CMK (cell line): ENCODE measurements around the gene LRCH1.

Experiments used
- DNase-seq: peaks from one replicate; pipeline ENCODE4 v3.0.0-alpha.2; 2010; ENCODE audit warnings: low read depth

LRCH1 gene

DNA sequence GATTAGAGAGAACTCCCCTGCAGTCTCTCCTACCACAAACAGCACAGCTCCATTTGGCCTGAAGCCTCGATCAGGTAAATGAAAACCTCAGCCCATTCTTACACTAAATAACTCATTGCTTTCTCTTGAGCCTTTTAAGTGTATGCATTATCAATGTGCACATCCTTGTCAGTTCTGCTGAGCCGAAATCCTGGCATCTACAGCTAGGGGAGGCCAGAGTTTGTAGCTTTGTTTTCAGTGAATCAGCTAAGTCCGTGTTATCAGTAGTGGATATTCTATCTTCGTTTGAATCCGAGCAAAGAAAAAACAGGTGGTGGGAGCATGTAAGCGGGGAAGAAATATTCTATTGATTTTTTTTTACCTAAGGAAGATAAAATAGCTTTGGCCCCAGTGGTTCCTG, 159.6 kb downstream of the LRCH1 start:
- DNase-seq = no peak

DNA sequence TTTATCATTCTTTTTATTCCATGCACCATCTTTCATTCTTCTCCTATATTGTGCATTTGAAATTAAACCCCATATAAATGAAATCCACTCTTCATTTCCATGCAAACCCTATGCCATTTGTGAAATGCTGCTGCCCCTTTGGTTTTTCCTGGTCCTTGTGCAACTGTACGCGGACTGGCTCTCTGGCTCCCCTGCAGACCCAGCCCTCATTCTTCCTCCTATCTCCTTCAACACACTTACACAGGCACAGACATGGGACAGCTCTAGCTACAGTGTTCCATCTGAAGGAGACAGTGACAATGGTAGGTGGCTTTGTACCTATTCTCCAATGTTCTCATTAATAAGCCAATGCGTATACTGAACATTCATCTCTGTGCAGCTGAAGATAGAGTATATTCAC, 162.4 kb downstream of the LRCH1 start:
- DNase-seq = no peak

DNA sequence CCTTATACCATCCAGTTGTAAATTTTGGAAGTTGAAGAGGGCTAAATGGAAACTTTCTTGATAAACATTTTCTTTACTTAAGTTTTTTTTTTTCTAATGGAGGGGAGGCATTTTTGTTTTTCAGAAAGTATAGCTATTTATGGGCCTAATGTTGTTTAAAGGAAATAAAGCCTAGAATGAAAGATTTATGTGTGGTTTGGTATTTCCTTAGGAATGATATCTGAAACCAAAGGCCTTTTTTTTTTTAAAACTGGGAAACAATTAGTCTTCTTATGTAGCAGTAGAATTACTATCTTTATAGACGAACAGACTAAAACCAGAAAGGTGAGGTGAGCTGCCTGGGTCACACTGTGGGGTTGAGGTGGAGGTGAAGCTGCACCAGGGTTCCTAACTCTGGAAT, 163.9 kb downstream of the LRCH1 start:
- DNase-seq = no peak

DNA sequence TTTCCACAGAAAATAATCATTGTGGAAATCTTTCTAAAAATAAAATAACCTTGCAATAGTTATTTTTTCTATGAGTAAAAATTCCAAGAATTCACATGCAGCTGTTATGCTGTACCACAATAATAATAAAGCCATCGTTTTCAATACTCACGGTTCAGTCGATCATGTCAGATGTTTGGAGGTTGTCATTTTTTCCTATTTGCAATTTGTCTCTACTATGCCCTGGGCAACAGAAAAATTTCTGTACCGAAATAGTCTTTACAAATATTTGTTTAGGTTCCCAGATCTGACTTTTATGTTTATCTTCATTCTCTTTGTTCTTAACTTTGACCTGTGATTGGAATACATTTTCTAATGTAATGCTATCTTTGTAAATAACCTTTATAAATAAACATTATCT, 164.3 kb downstream of the LRCH1 start:
- no peak for DNase-seq

DNA sequence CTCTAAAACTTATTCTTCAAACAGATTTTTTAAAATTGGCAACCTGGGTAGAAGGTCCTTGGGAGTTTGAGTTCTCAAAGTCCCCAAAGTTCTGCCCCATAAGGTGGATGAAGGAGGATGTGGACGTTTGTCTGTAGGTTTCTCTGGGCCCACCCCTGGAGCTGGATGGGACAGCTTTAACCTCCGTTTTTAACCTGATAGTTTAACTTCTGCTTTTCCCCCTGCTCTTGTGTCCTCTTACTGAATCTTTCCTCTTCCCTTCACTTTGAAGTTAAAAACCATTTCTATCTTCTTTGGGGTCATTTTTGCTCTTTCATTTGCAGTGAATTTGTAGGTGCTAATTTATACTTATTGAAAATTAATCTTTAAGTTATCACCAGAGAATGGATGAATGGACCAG, 164.9 kb downstream of the LRCH1 start:
- no peak for DNase-seq

DNA sequence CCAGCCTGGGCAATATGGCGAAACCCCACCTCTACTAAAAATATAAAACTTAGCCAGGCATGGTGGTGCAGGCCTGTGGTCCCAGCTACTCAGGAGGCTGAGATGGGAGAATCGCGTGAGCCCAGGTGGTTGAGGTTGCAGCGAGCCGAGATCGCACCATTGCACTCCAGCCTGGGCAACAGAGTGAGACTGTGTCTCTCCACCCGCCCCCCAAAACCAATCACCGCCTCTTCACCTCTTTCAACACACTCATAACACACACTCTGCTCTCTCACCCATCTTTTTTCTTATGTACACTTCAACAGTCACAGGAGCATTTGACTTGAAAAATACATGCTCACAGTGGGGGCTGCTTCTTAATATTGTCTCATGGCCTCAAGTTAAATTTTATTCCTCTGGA, 167.2 kb downstream of the LRCH1 start:
- no peak for DNase-seq

DNA sequence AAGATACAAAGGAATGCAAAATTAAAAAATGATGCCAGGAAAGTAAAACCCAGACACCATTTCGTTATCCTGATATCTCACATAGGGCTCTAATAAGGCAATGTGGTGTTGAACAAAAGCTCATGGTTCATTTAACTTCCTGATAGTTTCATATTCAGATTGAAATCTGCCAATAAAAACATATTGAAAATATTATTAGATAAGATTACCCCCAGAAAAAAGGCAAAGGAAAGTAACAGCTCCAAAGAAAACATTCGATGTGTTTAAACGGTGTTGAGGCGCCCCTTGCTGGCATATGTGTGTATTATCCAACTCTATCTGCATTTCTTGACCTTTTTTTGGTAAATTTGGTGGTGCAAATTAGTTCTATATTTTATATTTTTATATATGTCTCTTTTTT, 168.1 kb downstream of the LRCH1 start:
- DNase-seq = no peak

DNA sequence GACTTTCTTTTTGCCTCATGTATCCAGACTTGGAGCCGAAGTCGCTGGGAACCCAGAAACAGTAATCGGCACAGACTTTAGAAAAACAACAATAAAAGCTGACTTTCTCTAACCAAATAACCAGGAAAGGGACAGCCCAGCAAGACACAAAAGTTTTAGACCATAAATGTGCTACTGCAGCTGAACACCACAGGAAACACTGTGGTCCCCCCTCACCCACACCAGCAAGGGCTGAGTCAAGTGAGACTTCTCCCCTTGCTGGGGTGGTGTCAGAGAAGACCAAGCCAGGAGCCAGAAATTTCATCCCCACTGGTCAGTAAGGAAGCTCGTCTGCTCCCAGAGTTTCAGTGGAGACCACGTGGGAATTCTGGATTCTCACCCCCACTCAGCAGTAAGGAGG, 173.4 kb downstream of the LRCH1 start:
- no peak for DNase-seq

DNA sequence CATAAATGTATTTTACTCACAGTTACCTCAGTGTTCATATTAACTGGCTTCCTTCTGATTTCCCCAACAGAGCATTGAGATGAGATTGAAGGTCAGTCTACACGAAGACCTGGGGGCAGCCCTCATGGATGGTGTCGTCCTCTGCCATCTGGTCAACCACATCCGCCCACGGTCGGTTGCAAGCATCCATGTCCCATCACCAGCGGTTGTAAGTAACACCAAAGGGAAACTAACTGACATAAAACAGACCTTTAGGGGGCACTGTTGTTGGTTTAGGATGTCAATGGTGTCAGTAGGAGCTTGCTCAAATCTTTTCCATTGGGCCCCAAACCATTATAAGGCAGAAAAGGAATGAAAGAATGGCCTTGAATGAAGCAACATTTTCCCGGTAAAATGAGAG, 175.8 kb downstream of the LRCH1 start:
- peak; percentile 14 for DNase-seq

DNA sequence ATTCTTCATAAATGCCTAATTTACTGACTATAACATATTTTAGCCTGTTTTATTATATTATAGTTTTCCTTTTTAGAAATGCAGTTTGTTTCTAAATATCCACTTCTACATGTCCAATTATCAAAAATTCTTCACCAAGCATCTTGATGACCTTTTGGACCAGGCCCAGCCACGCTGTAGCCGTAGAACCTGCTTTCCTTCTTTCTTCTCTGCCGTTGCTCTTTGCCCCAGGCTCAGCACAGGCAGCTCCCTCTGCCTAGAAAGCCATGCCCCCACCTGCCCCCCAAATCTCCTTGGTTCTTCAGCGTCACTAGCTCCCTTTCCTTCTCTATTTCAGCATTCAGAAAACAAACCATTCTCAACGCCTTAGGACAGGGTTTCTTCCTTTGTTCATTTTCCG, 178.6 kb downstream of the LRCH1 start:
- DNase-seq = no peak

DNA sequence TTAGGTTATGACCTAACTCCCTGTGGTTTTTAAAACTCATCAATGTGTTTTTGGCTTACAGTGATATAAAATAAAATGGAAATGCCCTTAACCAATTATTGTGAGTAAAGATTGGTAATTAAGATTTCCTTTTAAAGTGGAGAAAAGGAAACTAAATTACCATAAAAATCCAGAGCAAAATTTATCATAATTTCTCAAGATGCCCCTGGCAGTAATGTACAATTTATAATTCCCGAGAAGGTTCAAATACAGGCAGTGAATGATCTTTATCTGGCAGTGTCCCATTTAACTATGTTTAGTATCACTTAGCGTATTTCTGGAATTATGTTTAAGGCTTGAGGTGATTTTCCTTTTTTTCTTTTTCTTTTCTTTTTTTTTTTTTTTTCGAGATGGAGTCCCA, 182.5 kb downstream of the LRCH1 start:
- no peak for DNase-seq

DNA sequence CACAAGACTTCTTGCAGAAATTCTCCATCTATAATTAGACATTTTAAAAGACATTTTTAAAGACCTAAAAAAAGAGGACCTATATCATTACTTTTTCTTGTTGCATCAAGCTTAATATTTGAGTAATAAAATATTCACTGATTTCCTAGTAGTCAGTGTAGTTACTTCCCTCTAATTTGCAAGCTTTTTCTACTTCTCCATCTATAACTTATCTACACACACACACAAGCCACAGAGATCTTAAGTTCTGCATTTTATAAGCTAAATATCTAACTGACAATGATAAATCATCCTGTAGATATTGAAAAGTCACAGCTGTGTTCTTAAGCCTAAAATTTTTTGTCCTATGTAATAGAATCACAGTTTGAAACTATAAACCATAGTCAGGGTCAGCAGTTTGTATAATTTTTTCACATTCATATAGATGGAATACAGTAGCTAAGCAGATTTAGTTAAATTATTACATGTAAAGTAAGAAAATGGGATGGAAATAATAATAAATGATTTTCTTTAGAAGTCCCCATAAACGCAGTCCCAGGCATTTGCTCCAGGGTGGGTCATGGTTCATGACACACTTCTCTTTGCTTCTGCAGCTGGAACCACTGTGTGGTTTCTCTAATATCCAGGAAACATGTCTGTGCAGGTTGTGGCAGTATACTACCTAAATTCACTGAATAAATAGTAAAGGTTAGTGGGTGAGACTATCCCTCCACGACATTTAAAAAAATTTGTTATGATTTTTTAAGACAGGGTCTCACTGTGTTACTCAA, 183.8 kb downstream of the LRCH1 start:
- DNase-seq = no peak

DNA sequence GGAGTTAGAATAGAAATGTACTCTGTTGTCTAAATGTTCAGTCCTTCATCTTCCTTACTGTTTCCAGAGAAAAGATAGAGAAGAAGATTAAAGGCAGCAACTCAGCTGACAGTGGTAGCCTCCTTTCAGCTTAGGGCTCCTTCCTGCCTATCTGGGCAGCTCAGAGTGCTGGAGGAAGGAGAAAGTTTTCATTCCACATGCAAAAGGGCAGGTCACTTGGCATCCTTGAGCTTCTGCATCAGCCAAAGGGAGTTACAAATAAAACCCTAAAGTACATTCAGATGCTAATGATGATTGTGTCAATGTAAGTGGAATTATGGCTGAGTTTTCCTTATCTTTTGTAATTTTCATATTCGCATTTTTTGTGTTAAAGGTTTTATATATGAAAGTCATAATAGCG, 185.1 kb downstream of the LRCH1 start:
- no peak for DNase-seq

DNA sequence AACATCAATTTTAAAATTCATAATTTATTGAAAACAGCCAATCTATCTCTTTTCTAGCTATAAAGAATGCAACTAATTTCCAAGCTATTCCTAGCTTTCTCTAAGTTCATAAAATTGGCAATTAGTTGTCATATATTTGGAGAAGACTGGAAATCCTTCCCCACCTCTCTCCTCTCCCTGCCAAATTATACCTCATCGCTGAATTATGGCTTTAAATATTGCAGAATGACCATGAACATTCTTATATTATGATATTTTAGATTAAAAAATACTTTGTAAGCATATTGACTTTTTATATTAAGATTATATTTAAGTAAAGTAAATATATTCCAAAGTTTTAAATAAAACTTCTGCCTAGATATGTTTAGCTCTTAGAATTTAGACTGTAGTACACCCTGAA, 185.8 kb downstream of the LRCH1 start:
- DNase-seq = no peak

DNA sequence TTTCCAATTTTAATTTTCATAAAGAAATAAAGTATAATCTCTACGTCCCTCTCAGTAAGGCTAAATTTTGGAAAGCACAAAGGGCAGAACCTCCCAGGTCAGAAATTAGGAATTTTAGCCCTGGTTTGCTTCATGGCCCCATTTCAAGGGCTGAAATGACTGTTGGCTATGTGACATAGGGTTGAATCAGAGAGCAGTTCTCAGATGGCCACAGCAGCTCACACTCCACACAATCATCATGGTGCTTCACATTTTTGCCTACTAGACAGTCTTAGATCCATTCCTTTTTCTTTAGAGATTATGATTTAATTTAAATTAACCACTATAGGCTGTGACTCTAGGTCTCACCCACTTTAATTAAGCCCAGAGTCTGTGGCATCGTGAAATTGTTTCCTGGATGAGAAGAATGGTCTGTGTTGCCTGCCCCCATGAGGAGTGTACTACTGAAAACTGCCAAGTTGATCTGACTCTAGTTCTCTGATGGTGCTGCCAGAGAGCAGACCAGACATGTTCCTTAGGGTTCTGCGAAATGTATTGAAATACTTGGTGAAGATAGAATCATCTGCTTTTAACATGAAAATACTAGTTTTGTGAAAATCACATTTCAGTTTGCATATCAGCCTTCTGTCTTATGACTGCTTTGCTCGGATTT, 186.6 kb downstream of the LRCH1 start:
- no peak for DNase-seq

DNA sequence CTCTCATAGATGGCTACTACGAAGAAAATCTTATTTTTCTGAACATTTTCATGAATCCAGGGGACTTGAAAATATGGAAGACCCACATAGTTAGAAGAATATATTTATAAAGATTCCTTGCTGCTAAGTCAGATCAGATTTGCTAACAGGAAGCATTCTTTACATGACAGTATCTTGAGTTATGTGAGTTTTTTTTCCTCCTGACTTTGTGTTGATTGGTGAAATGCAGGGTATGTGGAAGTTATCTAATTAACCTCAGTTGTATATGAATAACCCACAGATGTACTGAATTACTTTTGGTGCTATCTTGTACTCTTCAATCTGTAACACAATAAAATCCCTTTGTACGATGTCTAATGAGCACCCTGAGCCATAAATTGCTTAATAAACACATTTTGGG, 190.2 kb downstream of the LRCH1 start:
- DNase-seq = no peak

DNA sequence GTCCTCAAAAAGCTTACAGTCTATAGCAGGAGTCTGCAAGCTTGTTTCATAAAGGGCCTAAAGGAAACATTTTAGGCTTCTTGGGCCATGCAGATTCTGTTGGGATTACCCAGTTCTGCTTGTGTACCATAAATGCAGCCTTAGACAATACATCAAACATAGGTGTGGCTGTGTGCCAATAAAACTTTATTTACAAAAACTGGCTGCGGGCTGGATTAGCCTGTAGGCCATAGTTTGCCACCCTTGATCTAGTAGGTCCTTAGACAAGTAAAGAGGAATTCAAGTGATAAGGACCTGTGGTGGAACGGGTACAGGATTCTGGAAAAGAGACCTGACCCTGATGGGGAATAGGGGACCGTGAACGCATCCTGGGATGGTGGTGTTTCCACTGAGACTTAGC, 192.1 kb downstream of the LRCH1 start:
- no peak for DNase-seq

DNA sequence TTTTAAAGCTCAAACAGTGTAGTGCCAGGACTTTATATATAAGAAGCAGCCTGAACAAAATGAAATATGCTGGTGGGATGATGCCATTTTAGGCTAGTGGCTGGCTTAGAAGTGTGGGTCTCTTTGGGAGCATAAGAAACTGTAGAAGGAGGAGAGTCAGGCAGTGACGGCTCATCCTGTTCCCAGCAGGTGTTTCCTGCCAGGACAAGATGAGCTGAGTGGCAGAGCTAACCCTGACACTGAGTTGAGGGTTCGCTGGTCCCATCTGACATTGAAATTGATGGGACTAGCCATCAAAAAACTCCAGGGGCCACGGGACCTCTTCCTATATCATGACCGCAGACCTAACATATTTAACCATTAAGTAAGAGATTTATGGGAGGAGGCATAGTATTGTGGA, 192.7 kb downstream of the LRCH1 start:
- DNase-seq = no peak

DNA sequence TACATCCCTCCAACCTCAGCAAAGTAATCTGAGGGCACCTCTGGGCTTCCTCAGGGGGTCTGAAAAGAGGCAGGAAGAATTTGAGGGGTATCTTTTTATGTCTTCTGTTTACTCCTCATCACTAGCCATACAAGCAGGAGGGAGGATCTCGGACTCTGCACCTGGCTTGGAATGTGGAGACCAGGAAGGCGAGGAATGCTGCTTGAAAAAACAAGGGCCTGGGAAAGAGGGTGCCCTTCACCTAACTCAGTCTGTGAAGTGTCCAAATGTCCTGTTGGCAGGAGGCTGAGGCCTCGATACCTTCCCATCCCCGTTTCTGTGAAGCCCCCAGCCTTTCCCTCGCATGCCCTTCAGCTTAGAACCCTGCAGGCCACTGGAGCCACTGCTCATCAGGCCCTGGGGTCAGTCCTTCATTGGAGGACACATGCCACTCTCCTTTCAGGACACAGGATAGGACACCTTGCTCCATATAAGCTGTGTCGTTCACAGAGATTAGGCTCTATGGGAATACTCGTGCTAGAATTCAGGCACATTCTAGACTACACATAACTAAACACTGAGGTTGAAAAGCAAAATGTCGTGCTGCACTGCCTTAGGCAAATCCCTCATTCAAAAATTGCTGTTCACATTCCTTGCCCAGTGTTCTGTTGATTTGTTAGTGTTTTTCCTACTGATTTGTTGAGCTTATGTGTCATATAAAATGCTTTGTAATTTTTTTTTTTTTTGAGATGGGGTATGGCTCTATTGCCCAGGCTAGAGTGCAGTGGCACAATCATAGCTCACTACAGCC, 194.3 kb downstream of the LRCH1 start:
- no peak for DNase-seq

DNA sequence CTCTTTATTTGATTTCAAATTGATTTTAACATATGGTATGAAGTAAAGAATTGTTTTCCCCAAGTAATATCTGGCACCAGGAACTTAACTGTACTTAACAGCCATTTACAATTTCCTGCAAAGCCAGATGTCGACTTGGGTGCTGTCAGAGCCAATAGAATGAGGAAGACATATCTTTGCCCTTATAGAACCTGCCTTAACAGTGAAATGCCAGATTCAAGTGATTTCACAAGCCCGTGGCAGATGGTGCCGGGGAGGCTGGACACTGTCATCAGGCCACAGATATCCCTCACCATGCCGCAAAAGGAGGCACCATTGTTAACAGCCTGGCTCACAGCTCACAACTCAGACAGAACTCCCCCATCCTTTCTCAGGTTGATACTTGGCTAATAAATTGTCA, 195.3 kb downstream of the LRCH1 start:
- no peak for DNase-seq

DNA sequence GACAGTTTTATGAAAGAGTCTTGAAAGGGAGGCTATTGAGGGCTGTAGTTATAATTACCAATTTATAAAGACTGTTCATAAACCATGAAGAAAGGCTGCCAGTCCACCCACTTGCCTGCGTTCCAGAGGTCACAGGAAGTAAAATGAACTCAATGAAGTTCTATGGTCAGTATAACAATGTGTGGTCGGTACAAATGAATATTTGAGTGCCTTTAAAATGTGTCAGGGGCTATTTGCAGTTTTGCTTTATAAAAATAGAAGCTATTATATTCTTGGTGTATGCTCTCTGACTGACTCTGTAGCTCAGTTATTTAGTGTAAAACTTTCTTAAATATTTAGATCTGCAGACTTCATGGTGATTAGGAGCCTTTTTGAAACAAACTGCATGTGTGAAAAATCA, 197.0 kb downstream of the LRCH1 start:
- DNase-seq = no peak

DNA sequence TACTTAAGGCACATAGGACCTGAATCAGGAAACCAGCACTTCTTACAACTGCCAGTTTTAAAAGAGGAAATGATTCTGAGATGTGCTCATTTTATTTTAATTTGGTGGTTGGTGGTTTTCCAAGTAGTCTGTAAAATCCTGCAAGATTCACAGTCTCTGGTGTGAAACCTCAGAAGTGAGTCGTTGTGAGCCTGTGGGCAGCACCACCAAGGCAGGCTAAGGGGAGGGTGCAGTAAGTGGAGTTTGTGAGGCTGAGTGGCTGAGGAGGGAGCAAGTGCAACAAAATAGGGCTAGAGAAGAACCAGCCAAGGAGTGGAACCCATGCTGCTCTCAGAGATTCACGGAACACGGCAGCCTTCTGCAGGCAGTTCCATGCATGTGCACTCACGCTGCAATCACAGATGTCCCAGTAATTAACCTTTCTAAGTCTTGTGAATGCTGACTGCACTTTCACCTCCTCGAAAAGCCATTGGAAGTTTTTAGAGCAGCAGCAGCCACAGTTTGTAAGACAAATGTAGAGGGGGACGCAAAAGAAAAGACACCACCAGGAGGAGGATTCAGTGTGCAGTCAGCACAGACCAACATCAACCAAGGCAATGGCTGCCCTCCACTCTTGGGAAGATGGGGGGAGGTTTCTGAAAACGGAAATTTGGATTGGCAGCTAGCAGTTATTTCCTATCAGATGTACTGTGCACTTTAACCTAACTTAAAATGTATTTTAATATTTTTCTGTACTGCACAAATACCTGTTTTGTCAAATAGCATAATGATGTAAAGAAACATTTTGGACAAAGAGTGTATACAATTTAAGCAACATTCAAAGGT, 199.1 kb downstream of the LRCH1 start:
- no peak for DNase-seq
